ENCODE data around the gene SULT1C4. TPM values are rescaled to one million over a fixed set of nuclear protein-coding genes. Genes with fewer than 3 reads are reported as not detected.

Gene SULT1C4
- total RNA-seq, 3 donors from 2014 or later (not counting 1 experiment from before 2014, with no cell fraction given): not detected

GRCh38 chr2:108384662-108385393, 7.1 kb downstream of the SULT1C4 start:
- TF ChIP-seq CTCF (IDR thresholded peaks at IDR 0.05): no peak
- H3K27ac Mint-ChIP-seq: no peak overlapping the region
- H3K4me1 ChIP-seq (ENCODE audit: control insufficient read depth, insufficient read depth, low read length): no peaks in the 10 kb centered on the region
- H3K27me3 ChIP-seq (ENCODE audit: control insufficient read depth, insufficient read depth, low read length): no peaks in the 10 kb centered on the region
- no peak overlapping the region for H3K4me3 ChIP-seq (ENCODE audit: low read length)
- no peaks in the 10 kb centered on the region for H3K36me3 ChIP-seq (ENCODE audit: control insufficient read depth, insufficient read depth, low read length)
- intact Hi-C loops (cut with micrococcal nuclease): no loop called here
- no peak for ATAC-seq
- H3K27me3 Mint-ChIP-seq (ENCODE audit: low read depth in 2 of 2): peaks cover 7 to 8% of the 10 kb centered on the region in 2 donors
- H3K4me1 Mint-ChIP-seq: no peaks in the 10 kb centered on the region
- no peak for DNase-seq
- H3K36me3 Mint-ChIP-seq: no peaks in the 10 kb centered on the region
- no peaks in the 10 kb centered on the region for H3K9me3 ChIP-seq (ENCODE audit: control insufficient read depth, insufficient read depth, low read length)
- no peak overlapping the region for H3K4me3 Mint-ChIP-seq
- H3K27ac ChIP-seq (ENCODE audit: low read length): no peak overlapping the region
- no peaks in the 10 kb centered on the region for H3K9me3 Mint-ChIP-seq
- WGBS (ENCODE audit: insufficient coverage): 97% methylated on average over 5 of the region's 5 CpGs

GRCh38 chr2:108385411-108386071, 7.8 kb downstream of the SULT1C4 start:
- H3K4me3 Mint-ChIP-seq: no peak overlapping the region
- H3K4me1 ChIP-seq (ENCODE audit: control insufficient read depth, insufficient read depth, low read length): no peaks in the 10 kb centered on the region
- no peaks in the 10 kb centered on the region for H3K9me3 Mint-ChIP-seq
- no peaks in the 10 kb centered on the region for H3K27me3 ChIP-seq (ENCODE audit: control insufficient read depth, insufficient read depth, low read length)
- DNase-seq (no peak), ATAC-seq (no peak)
- no peaks in the 10 kb centered on the region for H3K9me3 ChIP-seq (ENCODE audit: control insufficient read depth, insufficient read depth, low read length)
- intact Hi-C loops (cut with micrococcal nuclease): no loop called here
- 89% methylated on average over 4 of the region's 5 CpGs for WGBS (ENCODE audit: insufficient coverage)
- H3K4me1 Mint-ChIP-seq: no peaks in the 10 kb centered on the region
- no peak for TF ChIP-seq CTCF (IDR thresholded peaks at IDR 0.05)
- no peak overlapping the region for H3K4me3 ChIP-seq (ENCODE audit: low read length)
- no peak overlapping the region for H3K27ac ChIP-seq (ENCODE audit: low read length)
- no peak overlapping the region for H3K27ac Mint-ChIP-seq
- peaks cover 7 to 8% of the 10 kb centered on the region in 2 donors for H3K27me3 Mint-ChIP-seq (ENCODE audit: low read depth in 2 of 2)
- no peaks in the 10 kb centered on the region for H3K36me3 Mint-ChIP-seq
- H3K36me3 ChIP-seq (ENCODE audit: control insufficient read depth, insufficient read depth, low read length): no peaks in the 10 kb centered on the region

GRCh38 chr2:108388045-108388444, 10.3 kb downstream of the SULT1C4 start:
- no peaks in the 10 kb centered on the region for H3K4me1 Mint-ChIP-seq
- peaks cover 5 to 14% of the 10 kb centered on the region in 2 donors for H3K27me3 Mint-ChIP-seq (ENCODE audit: low read depth in 2 of 2)
- no peaks in the 10 kb centered on the region for H3K9me3 ChIP-seq (ENCODE audit: control insufficient read depth, insufficient read depth, low read length)
- peaks cover 3% of the 10 kb centered on the region for H3K36me3 Mint-ChIP-seq
- no peak overlapping the region for H3K4me3 ChIP-seq (ENCODE audit: low read length)
- DNase-seq (no peak), ATAC-seq (no peak)
- no peak overlapping the region for H3K27ac ChIP-seq (ENCODE audit: low read length)
- 94% methylated on average over 9 of the region's 9 CpGs for WGBS (ENCODE audit: insufficient coverage)
- TF ChIP-seq CTCF (IDR thresholded peaks at IDR 0.05): no peak
- H3K4me3 Mint-ChIP-seq: no peak overlapping the region
- H3K27ac Mint-ChIP-seq: no peak overlapping the region
- H3K27me3 ChIP-seq (ENCODE audit: control insufficient read depth, insufficient read depth, low read length): no peaks in the 10 kb centered on the region
- H3K9me3 Mint-ChIP-seq: peaks cover 5 to 8% of the 10 kb centered on the region in 2 donors
- intact Hi-C loops (cut with micrococcal nuclease): no loop called here
- no peaks in the 10 kb centered on the region for H3K36me3 ChIP-seq (ENCODE audit: control insufficient read depth, insufficient read depth, low read length)
- H3K4me1 ChIP-seq (ENCODE audit: control insufficient read depth, insufficient read depth, low read length): no peaks in the 10 kb centered on the region

Measured in natural killer cell (primary cell).